Right cardiac atrium (tissue), 5 donors: ENCODE results near the gene MYLK. TPM values are rescaled to one million over a fixed set of nuclear protein-coding genes. Genes with fewer than 3 reads are reported as not detected.

Experiments
- ATAC-seq, 2 donors: fragments of 200-7000 bp; cut with Tn5 transposase; one replicate each; pipeline versions ENCODE4 v1.8.0 to v1.9.1; 2020; ENCODE audit warnings: moderate library complexity in 2 of 2, mild to moderate bottlenecking in 1 of 2
- DNase-seq, 3 donors: peaks; one replicate each; pipeline ENCODE4 v3.0.0-alpha.2; 2020
- H3K27ac ChIP-seq: one replicate; pipeline ENCODE4 v1.5.1; 2013; ENCODE audit warnings: mild to moderate bottlenecking, low read length, control low read depth, moderate library complexity
- H3K27me3 ChIP-seq: one replicate; pipeline ENCODE4 v1.6.1; 2013; ENCODE audit not compliant: control insufficient read depth, insufficient read depth
- H3K4me1 ChIP-seq: one replicate; pipeline ENCODE4 v1.6.1; 2013; ENCODE audit warnings: low read length; ENCODE audit not compliant: control insufficient read depth, insufficient read depth
- H3K4me3 ChIP-seq: one replicate; pipeline ENCODE4 v1.5.1; 2013; ENCODE audit warnings: low read length, control low read depth
- H3K9me3 ChIP-seq: one replicate; pipeline ENCODE4 v1.6.1; 2013; ENCODE audit warnings: low read length; ENCODE audit not compliant: control insufficient read depth
- WGBS: extraction: QIAGEN DNeasy Blood & Tissue Kit; methylation state at CpG from one replicate; pipeline ENCODE4 v1.1.7; 2013; 5-methylcytosine and 5-hydroxymethylcytosine counted together
- intact Hi-C, 4 donors: fragments of 100-400 bp; cut with DNase I; formaldehyde crosslinking; loops; one replicate each; pipeline versions ENCODE4 v1.11.0 to v1.14.0; 2022 to 2023
- polyA plus RNA-seq: library from polyadenylated mRNA; stranded (reverse); fragments of 200-250 nt; gene quantifications from one replicate; pipeline ENCODE4 v1.2.3, GENCODE V29; 2013
- total RNA-seq, 4 donors: library from RNA; stranded (reverse); fragmentation: NEBNext Ultra II Directional; extraction: Animal tissue kit (Norgen Biotek cat#: 25700); gene quantifications; one replicate each; pipeline ENCODE4 v1.2.1, GENCODE V29; 2021
- donor health status: healthy with polysubstance abuse.
- donor health status: DM: no; HTN: yes; CAD: no.
- donor health status: DM: no; HTN: no; CAD: no.
- donor health status: DM: no; HTN: yes; CAD: no; lungs with severe emphysema.
- donor health status: DM: yes; HTN: yes; CAD: no.

MYLK gene
- total and polyA plus RNA-seq, 5 donors, result 27.3 to 645 (median 53.5) TPM

- no peaks in the 10 kb centered on the region for H3K9me3 ChIP-seq
- DNase-seq, result no peak
- ATAC-seq, result no peak
- H3K27ac ChIP-seq, result no peak overlapping the region
- H3K27me3 ChIP-seq, result no peaks in the 10 kb centered on the region
- peaks cover 3% of the 10 kb centered on the region for H3K4me1 ChIP-seq
- 83% methylated on average over 14 of the region's 14 CpGs for whole genome bisulfite sequencing
- H3K4me3 ChIP-seq, result no peak overlapping the region
- intact Hi-C loops, result no loop called here
Observed at GRCh38 chr3:123638936-123639689, 245.0 kb downstream of the MYLK start.

- no peak overlapping the region for H3K27ac ChIP-seq
- intact Hi-C loops, result no loop called here
- no peaks in the 10 kb centered on the region for H3K27me3 ChIP-seq
- ATAC-seq, result no peak
- H3K4me3 ChIP-seq, result no peak overlapping the region
- WGBS, result 97% methylated on average over 5 of the region's 5 CpGs
- no peak for DNase-seq
- H3K9me3 ChIP-seq, result no peaks in the 10 kb centered on the region
- peaks cover 3% of the 10 kb centered on the region for H3K4me1 ChIP-seq
Observed at GRCh38 chr3:123637841-123638240, 246.3 kb downstream of the MYLK start.

DNA sequence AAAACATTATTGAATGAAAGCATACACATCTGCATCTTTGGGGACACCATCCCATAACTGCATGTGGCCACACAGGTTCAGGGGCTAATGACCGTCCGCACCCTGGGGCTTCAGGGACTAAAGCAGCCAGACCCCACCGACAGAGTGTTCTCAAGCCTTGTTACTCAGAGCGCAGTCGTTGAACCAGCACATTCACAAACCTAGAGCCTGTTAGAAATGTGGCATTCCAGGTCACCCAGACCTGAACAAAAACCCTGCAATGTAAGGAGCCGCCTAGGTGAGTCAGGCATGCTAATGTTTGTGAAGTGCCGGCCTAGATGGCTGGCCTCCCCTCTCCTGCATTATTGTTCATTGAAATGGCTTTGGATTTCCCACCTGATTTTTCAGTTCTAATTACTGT is 247.0 kb downstream of the MYLK start:
- 94% methylated on average over 7 of the region's 7 CpGs for WGBS
- intact Hi-C loops, result no loop called here
- Histone ChIP-seq H3K4me3 (no peak overlapping the region), H3K27ac (no peak overlapping the region), H3K27me3 (no peaks in the 10 kb centered on the region), H3K4me1 (peaks cover 3% of the 10 kb centered on the region), H3K9me3 (no peaks in the 10 kb centered on the region)
- no peak for DNase-seq
- ATAC-seq, result no peak

GRCh38 chr3:123636431-123636841 is 247.7 kb downstream of the MYLK start:
- no peak overlapping the region for H3K4me3 ChIP-seq
- H3K27ac ChIP-seq, result no peak overlapping the region
- intact Hi-C loops, result no loop called here
- ATAC-seq (peak; percentile 40 to 43), DNase-seq (no peak)
- peaks cover 3% of the 10 kb centered on the region for H3K4me1 ChIP-seq
- 65% methylated on average over 8 of the region's 8 CpGs for WGBS
- H3K27me3 ChIP-seq, result no peaks in the 10 kb centered on the region
- H3K9me3 ChIP-seq, result no peaks in the 10 kb centered on the region

DNA sequence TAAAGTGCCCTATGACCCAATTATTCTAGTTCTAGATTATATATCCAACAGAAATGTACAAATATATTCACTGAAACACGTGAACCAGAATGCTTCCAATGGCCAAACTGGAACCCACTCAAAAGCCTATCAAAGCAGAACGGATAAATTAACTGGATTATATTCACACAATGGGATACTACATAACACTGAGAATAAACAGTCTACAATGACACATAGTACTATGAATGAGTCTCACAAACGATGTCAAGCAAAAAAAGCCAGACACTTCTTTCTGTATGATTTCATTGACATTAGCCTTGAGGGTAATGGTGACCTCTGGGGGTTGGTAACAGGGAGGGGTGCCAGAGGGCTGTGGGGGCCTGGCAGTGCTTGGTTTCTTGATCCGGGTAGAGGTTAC is 248.4 kb downstream of the MYLK start:
- ATAC-seq (no peak), DNase-seq (no peak)
- peaks cover 3% of the 10 kb centered on the region for H3K4me1 ChIP-seq
- H3K9me3 ChIP-seq, result no peaks in the 10 kb centered on the region
- H3K27me3 ChIP-seq, result no peaks in the 10 kb centered on the region
- intact Hi-C loops, result no loop called here
- no peak overlapping the region for H3K27ac ChIP-seq
- WGBS, result 66% methylated on average over 4 of the region's 4 CpGs
- H3K4me3 ChIP-seq, result no peak overlapping the region

GRCh38 chr3:123635217-123635616 is 248.9 kb downstream of the MYLK start:
- DNase-seq (no peak), ATAC-seq (peak; percentile 36 to 41)
- Histone ChIP-seq H3K27me3 (no peaks in the 10 kb centered on the region), H3K4me1 (peaks cover 3% of the 10 kb centered on the region), H3K9me3 (no peaks in the 10 kb centered on the region), H3K27ac (no peak overlapping the region), H3K4me3 (no peak overlapping the region)
- WGBS, result 66% methylated on average over 4 of the region's 4 CpGs
- intact Hi-C loops, result no loop called here

GRCh38 chr3:123634149-123635051 is 249.7 kb downstream of the MYLK start:
- no peak overlapping the region for H3K4me3 ChIP-seq
- intact Hi-C loops, result no loop called here
- 68% methylated on average over 15 of the region's 15 CpGs for WGBS
- peak in 1 of 2 donors; percentile 3 for ATAC-seq
- H3K27ac ChIP-seq, result no peak overlapping the region
- no peaks in the 10 kb centered on the region for H3K27me3 ChIP-seq
- H3K9me3 ChIP-seq, result no peaks in the 10 kb centered on the region
- DNase-seq, result no peak
- H3K4me1 ChIP-seq, result peaks cover 3% of the 10 kb centered on the region

DNA sequence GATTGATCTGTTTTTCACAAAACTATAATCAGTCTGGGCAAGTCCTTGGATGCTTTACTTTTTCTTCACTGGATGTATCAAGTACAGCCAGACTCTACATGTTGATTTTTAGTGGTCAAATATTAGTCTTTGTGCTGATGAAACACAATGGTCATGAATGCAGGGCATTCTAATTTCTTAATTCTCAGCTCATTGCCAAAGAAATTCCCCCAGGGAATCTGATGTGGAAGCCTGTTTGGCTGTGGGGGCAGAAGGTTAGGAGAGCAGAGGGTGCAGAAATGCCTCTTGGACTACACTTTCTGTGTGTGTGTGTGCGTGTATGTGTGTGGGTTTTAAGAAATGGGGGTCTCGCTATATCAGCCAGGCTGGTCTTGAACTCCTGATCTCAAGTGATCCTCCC is 250.6 kb downstream of the MYLK start:
- WGBS, result 78% methylated on average over 2 of the region's 2 CpGs
- H3K9me3 ChIP-seq, result no peaks in the 10 kb centered on the region
- no peak overlapping the region for H3K27ac ChIP-seq
- ATAC-seq (no peak), DNase-seq (no peak)
- peaks cover 6% of the 10 kb centered on the region for H3K4me1 ChIP-seq
- no peaks in the 10 kb centered on the region for H3K27me3 ChIP-seq
- no peak overlapping the region for H3K4me3 ChIP-seq
- intact Hi-C loops, result no loop called here

DNA sequence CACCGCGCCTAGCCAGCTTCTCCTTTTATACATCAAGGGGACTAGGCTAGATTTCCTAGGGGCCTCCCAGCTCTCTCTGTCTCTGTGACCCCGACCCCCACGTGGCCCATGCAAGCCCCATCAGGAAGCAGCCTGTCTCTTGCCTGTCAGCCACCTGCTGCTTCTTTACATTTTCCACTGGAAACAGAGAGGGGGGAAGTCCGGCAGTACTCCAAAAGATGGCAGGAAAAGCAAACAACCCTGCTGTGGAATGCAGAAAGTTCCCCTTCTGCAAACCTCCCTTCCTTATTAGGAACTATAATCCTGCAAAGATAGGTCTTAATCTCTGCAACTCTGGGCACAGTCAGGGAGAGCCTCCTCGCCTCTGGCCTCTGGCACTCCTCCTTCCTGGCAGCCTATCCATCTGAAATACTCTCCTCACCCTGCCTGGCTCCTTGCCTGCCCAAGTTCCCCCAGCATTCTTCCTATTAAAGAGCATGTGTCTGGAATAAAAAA is 251.9 kb downstream of the MYLK start:
- no peaks in the 10 kb centered on the region for H3K9me3 ChIP-seq
- no peak overlapping the region for H3K27ac ChIP-seq
- H3K4me3 ChIP-seq, result no peak overlapping the region
- intact Hi-C loops, result no loop called here
- DNase-seq (peak in 1 of 3 donors; percentile 72), ATAC-seq (peak; percentile 39 to 49)
- peaks cover 8% of the 10 kb centered on the region for H3K4me1 ChIP-seq
- WGBS, result 35% methylated on average over 6 of the region's 6 CpGs
- H3K27me3 ChIP-seq, result no peaks in the 10 kb centered on the region

GRCh38 chr3:123629747-123630047 is 254.4 kb downstream of the MYLK start:
- Histone ChIP-seq H3K27me3 (no peaks in the 10 kb centered on the region), H3K27ac (no peak overlapping the region), H3K4me1 (peaks cover 4% of the 10 kb centered on the region), H3K4me3 (no peak overlapping the region), H3K9me3 (no peaks in the 10 kb centered on the region)
- intact Hi-C loops, result no loop called here
- 92% methylated on average over 4 of the region's 4 CpGs for WGBS
- no peak for DNase-seq
- no peak for ATAC-seq

DNA sequence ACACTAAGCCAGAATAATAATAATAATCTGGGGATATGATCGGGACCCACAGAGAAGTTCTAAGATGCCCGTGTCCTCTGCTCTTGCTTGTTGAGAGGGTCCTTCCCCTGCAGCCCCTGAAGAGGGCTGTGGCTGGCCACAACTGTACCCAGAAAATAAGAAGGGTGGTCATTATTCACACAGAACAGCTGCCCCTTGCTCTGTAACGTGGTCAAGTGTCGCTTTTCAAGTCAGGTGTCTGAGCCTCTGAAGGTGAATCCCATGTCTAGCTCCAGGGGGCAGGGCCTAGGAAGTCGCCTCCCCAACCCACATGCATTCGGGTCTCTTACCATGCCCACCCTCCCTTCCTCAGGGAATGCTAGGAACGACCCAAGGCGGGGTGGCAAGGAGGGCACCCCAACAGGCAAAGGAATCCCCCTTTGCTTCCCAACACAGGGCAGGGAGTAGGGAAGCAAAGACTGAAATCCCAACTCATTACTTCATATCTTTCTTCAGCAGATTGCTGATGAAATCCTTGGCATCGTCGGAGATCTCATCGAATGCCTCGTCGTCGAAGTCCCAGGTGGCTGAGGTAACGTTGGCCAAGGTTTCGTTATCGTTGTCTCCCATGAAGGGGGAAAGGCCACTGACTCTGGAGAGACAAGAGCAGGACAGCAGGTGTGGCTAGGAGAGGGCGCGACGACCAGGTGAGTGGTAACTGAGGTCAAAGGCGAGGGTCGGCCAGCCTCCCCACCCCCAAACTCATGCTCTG is 255.0 kb downstream of the MYLK start:
- H3K4me1 ChIP-seq, result peaks cover 4% of the 10 kb centered on the region
- 90% methylated on average over 22 of the region's 22 CpGs for whole genome bisulfite sequencing
- no peaks in the 10 kb centered on the region for H3K27me3 ChIP-seq
- no peak for DNase-seq
- no peak overlapping the region for H3K4me3 ChIP-seq
- no peak for ATAC-seq
- intact Hi-C loops, result no loop called here
- H3K9me3 ChIP-seq, result no peaks in the 10 kb centered on the region
- H3K27ac ChIP-seq, result no peak overlapping the region
